BLaER1 treated with 17β-estradiol and CSF1 and Interleukin-3, amounts not matched to agents 10 nM and 100 nM (cell line): ENCODE measurements around the gene APCDD1.
A peak's percentile ranks its signal among the peaks of the same experiment; 100 is the strongest.

Experiments
- H3K27ac ChIP-seq, 11 experiments: shearing (Covaris generic); formaldehyde crosslinking; 2 replicates each; pipeline ENCODE4 v1.8.1; 2022
- H3K27me3 ChIP-seq, 11 experiments: shearing (Covaris generic); formaldehyde crosslinking; 2 replicates each; pipeline ENCODE4 v1.8.1; 2022
- H3K36me3 ChIP-seq, 11 experiments: shearing (Covaris generic); formaldehyde crosslinking; 2 replicates each; pipeline ENCODE4 v1.8.1; 2022
- H3K4me1 ChIP-seq, 10 experiments: shearing (Covaris generic); formaldehyde crosslinking; 2 replicates each; pipeline ENCODE4 v1.8.1; 2022
- H3K4me2 ChIP-seq, 11 experiments: shearing (Covaris generic); formaldehyde crosslinking; 2 replicates each; pipeline ENCODE4 v1.8.1; 2022
- H3K4me3 ChIP-seq, 10 experiments: shearing (Covaris generic); formaldehyde crosslinking; 2 replicates each; pipeline ENCODE4 v1.8.1; 2022
- H3K9ac ChIP-seq, 11 experiments: shearing (Covaris generic); formaldehyde crosslinking; 2 replicates each; pipeline ENCODE4 v1.8.1; 2022
- H3K9me3 ChIP-seq, 11 experiments: shearing (Covaris generic); formaldehyde crosslinking; replicated peaks in 1 of 11; 2 replicates each; pipeline ENCODE4 v1.8.1; 2022
- H4K20me1 ChIP-seq, 11 experiments: shearing (Covaris generic); formaldehyde crosslinking; 2 replicates each; pipeline ENCODE4 v1.8.1; 2022
- Cebpa-rat ChIP-seq, 11 experiments: shearing (Covaris generic); IDR thresholded peaks; 2 replicates each; pipeline ENCODE4 v1.8.1; 2022

APCDD1 gene

DNA sequence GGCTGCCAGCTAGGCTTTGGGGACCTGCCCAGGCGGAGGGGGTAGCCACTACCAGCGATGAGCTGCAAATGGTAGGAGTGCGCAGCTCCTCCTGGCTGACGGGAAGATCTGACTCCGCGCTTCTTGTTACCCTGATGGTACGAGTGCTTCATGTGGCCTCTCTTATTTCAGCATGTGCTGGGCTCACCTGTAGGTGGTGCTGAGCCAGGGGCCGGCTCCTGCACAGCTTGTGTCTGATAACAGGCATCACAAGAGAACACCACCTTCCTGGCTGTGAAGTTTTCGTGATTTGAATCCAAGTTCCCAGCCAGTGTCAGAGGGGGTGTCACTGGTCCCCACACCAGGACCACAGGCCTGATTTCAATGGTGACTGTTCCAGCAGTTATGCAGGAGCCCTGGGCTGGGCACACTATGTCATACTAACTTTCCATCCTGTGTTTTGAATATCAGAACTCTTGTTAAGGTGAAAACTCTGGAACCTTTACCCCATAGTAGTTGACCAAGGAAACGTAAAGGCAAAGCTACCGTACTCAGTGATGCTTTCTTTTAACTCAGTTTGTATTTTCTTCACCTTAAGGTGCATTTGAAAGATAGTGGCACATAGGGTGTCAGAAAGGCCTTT is 28.0 kb downstream of the APCDD1 start:
- Histone ChIP-seq H3K9me3 (0 out of 22 replicates have a peak, but pooled peaks cover 0 to 5% (median 0%) of the 10 kb centered on the region in 11 experiments), H3K36me3 (peaks cover 0 to 3% (median 0%) of the 10 kb centered on the region in 11 experiments; a peak in 3 of 22 replicates), H3K27ac (peak overlapping the region in 9 of 11 experiments; percentile 10 to 75 (median 60); a peak in 17 of 22 replicates), H3K9ac (peak overlapping the region in 5 of 11 experiments; percentile 16 to 61 (median 56); a peak in 3 of 22 replicates), H3K27me3 (no peaks in the 10 kb centered on the region; a peak in 1 of 22 replicates), H4K20me1 (no peaks in the 10 kb centered on the region), H3K4me1 (peaks cover 72 to 99% (median 88%) of the 10 kb centered on the region in 10 experiments), H3K4me2 (peak overlapping the region; percentile 76 to 98 (median 87)), H3K4me3 (peak overlapping the region in 1 of 10 experiments; percentile 21; a peak in 1 of 20 replicates)
- no peak for TF ChIP-seq Cebpa-rat (IDR thresholded peaks at IDR 0.05)

DNA sequence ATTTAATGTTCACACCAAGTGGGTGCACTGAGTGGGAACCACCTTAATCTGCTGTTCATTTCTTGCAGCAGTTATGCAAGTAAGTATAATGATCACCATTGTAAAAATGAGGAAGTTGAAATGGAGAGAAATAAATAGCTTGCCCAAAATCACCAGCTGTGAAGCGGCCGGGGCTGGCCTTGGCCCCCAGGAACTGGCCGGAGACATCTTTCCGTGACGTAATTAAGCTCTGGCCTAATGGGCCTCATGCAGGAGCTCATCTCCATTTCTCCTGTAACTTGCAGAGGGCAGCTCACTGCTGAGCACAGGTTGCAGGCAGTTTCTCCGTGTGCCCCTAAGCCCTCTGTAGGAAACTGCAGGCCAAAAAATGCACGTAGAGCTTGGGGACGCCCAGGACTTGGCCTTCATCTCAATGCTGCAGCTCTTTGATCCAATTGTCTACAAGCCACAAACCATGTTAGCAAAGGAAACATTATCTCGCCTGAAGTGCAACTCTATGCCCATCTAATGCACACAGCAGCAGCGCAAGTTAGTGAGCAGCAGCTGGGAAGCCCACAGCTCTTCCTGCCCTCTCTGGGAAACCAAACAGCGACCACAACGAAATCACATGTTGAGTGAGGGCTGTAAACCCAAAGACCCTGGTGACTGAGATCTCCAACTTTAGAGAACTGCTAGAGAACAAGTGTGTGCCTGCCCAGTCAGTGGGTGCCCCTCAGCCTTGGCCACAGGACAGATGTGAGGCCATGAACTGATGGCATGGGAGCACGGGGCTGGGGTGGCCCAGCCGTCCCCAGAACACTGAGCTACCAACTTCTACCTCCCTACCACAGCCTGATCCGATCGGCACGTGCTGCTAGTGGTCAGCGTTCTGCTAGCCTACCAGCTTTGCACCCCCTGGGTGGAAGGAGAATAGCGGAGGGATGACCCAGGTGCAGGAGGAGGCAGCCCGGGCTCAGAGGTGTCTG is 28.8 kb downstream of the APCDD1 start:
- H3K27ac ChIP-seq, result peak overlapping the region in 10 of 11 experiments; percentile 0 to 75 (median 58); a peak in 19 of 22 replicates

DNA sequence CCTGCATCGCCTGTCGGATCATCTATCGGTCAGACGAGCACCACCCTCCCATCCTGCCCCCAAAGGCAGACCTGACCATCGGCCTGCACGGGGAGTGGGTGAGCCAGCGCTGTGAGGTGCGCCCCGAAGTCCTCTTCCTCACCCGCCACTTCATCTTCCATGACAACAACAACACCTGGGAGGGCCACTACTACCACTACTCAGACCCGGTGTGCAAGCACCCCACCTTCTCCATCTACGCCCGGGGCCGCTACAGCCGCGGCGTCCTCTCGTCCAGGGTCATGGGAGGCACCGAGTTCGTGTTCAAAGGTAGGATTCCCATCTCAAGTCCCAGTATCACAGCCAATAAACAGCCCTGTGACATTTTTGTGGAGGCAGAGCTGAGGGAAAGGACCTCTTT is 31.0 kb downstream of the APCDD1 start:
- no peak overlapping the region for H3K4me3 ChIP-seq
- peak overlapping the region in 4 of 11 experiments; percentile 3 to 91 (median 45); a peak in 3 of 22 replicates for H3K4me2 ChIP-seq
- TF ChIP-seq Cebpa-rat (IDR thresholded peaks at IDR 0.05), result no peak
- peaks cover 0 to 13% (median 0%) of the 10 kb centered on the region in 11 experiments; a peak in 4 of 22 replicates for H3K36me3 ChIP-seq
- H3K27ac ChIP-seq, result no peak overlapping the region
- H3K9ac ChIP-seq, result no peak overlapping the region
- no peaks in the 10 kb centered on the region for H3K27me3 ChIP-seq
- H3K9me3 ChIP-seq, result no peaks in the 10 kb centered on the region
- peaks cover 44 to 79% (median 71%) of the 10 kb centered on the region in 10 experiments for H3K4me1 ChIP-seq
- no peaks in the 10 kb centered on the region for H4K20me1 ChIP-seq

More for the DNA sequence above, 28.8 kb downstream of the APCDD1 start:
- peak overlapping the region; percentile 76 to 98 (median 87) for H3K4me2 ChIP-seq
- no peaks in the 10 kb centered on the region for H3K27me3 ChIP-seq
- peaks cover 0 to 7% (median 0%) of the 10 kb centered on the region in 11 experiments; a peak in 4 of 22 replicates for H3K36me3 ChIP-seq
- H3K9ac ChIP-seq, result peak overlapping the region in 9 of 11 experiments; percentile 8 to 61 (median 52); a peak in 14 of 22 replicates
- no peaks in the 10 kb centered on the region for H4K20me1 ChIP-seq
- H3K4me1 ChIP-seq, result peaks cover 64 to 91% (median 81%) of the 10 kb centered on the region in 10 experiments
- H3K9me3 ChIP-seq, result 0 out of 22 replicates have a peak, but pooled peaks cover 0 to 2% (median 0%) of the 10 kb centered on the region in 11 experiments
- H3K4me3 ChIP-seq, result peak overlapping the region in 5 of 10 experiments; percentile 16 to 27 (median 21); a peak in 7 of 20 replicates
- TF ChIP-seq Cebpa-rat (IDR thresholded peaks at IDR 0.05), result no peak

DNA sequence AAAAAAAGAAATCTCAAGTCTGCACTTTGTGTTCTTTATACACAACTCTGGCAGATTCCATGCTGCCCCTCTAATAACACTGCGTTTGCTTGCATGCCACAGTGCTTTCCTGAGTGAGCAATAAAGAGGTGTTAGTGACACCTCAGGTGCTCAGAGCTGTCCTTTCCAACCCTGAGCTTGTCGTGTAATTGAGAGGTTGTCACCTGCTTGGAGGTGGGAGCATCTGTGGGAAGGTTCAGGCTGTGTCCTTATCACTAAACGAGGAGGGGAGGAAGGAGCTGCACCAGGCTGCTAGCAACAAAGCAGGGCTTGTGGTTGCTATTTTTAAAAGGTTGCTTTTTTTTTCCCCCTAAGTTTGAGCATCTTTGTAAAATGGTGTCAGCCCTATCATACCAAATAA is 31.9 kb downstream of the APCDD1 start:
- Histone ChIP-seq H3K4me2 (peak overlapping the region in 8 of 11 experiments; percentile 6 to 91 (median 42); a peak in 13 of 22 replicates), H3K27me3 (no peaks in the 10 kb centered on the region), H4K20me1 (no peaks in the 10 kb centered on the region), H3K9me3 (no peaks in the 10 kb centered on the region), H3K4me1 (peaks cover 37 to 79% (median 70%) of the 10 kb centered on the region in 10 experiments), H3K36me3 (peaks cover 0 to 13% (median 0%) of the 10 kb centered on the region in 11 experiments; a peak in 4 of 22 replicates), H3K27ac (no peak overlapping the region), H3K4me3 (no peak overlapping the region), H3K9ac (no peak overlapping the region; a peak in 1 of 22 replicates)
- TF ChIP-seq Cebpa-rat (IDR thresholded peaks at IDR 0.05), result no peak

DNA sequence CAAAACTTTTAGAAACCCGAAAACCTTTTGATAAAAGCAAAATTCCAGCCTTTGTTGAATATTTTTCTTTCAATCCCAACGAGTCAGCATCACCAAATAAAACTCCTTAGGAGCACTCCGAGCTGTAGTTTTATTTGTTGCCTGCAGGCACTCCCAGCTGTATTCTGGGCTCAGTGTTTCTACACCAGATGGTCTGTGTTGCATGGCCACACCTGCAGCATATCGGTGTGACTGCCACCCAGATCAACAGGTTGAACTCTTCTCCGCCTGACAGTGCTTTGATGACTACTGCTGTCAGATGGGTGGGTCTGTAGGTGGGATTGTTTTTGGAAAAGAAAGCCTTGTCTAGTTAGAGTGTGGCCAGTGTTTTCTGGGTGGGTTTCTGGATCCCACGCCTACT is 32.7 kb downstream of the APCDD1 start:
- peaks cover 0 to 13% (median 0%) of the 10 kb centered on the region in 11 experiments; a peak in 4 of 22 replicates for H3K36me3 ChIP-seq
- no peaks in the 10 kb centered on the region for H4K20me1 ChIP-seq
- peaks cover 29 to 75% (median 64%) of the 10 kb centered on the region in 10 experiments for H3K4me1 ChIP-seq
- H3K4me3 ChIP-seq, result no peak overlapping the region
- H3K27ac ChIP-seq, result no peak overlapping the region
- H3K27me3 ChIP-seq, result no peaks in the 10 kb centered on the region
- TF ChIP-seq Cebpa-rat (IDR thresholded peaks at IDR 0.05), result no peak
- H3K4me2 ChIP-seq, result peak overlapping the region in 8 of 11 experiments; percentile 6 to 91 (median 42); a peak in 7 of 22 replicates
- no peak overlapping the region for H3K9ac ChIP-seq
- no peaks in the 10 kb centered on the region for H3K9me3 ChIP-seq

DNA sequence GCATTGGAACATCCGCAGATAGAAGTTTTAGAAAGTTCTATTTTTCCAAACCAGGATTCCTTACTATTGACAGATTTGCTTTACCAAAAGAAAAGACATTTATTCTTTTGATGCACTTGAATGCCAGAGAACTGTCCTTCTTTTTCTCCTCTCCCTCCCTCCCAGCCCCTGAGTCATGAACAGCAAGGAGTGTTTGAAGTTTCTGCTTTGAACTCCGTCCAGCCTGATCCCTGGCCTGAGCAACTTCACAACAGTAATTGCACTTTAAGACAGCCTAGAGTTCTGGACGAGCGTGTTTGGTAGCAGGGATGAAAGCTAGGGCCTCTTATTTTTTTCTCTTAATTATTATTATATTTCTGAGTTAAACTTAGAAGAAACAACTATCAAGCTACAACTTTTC is 33.6 kb downstream of the APCDD1 start:
- H3K9ac ChIP-seq, result no peak overlapping the region

DNA sequence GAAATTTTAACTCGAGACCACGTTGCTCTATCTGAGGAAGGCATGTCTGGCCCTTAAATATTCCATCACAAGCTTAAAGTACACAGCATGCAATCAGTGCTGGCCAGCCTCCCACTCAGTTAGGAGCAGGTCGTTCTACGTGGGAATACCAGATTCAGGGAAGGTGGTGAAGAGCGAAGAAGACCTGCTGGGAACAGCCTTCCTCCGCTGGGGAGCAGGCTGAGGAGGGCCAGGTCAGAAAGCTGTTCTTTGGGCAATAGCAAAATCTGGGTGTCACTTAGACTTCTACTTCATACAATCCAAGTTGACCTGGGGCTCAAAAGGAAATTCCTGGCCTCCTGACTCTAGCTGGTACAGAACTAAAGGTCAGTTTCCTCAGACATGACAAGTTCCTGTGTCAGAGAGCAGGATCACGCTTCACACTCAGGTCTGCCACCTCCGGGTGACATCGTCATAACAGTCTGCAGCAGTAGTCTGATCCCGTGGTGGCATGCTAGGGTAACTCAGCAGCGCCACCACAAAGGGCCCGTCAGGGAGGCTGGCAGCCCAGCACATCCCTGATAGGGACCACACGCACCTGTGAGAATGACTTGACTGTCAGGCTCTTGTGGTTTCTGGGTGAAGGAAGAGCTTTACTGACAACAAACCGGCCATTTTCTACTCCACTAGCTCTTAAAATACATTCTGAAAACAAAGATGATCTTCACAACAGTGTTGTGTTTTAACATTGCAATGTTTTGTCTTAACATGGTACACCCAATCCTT is 36.1 kb downstream of the APCDD1 start:
- H4K20me1 ChIP-seq, result no peaks in the 10 kb centered on the region
- no peak overlapping the region for H3K4me3 ChIP-seq
- no peaks in the 10 kb centered on the region for H3K27me3 ChIP-seq
- peaks cover 5 to 49% (median 33%) of the 10 kb centered on the region in 10 experiments; a peak in 18 of 20 replicates for H3K4me1 ChIP-seq
- peaks cover 0 to 13% (median 0%) of the 10 kb centered on the region in 11 experiments; a peak in 4 of 22 replicates for H3K36me3 ChIP-seq
- no peaks in the 10 kb centered on the region for H3K9me3 ChIP-seq
- H3K27ac ChIP-seq, result peak overlapping the region in 4 of 11 experiments; percentile 4 to 49 (median 38); a peak in 3 of 22 replicates
- TF ChIP-seq Cebpa-rat (IDR thresholded peaks at IDR 0.05), result no peak
- peak overlapping the region; percentile 9 to 71 (median 49); a peak in 20 of 22 replicates for H3K4me2 ChIP-seq
- 0 out of 22 replicates have a peak overlapping the region, but pooled peaks of 1 of the 11 experiments have one; percentile 0 for H3K9ac ChIP-seq

More for the DNA sequence above, 33.6 kb downstream of the APCDD1 start:
- TF ChIP-seq Cebpa-rat (IDR thresholded peaks at IDR 0.05), result no peak
- H3K4me1 ChIP-seq, result peaks cover 21 to 66% (median 55%) of the 10 kb centered on the region in 10 experiments
- no peaks in the 10 kb centered on the region for H4K20me1 ChIP-seq
- H3K9me3 ChIP-seq, result no peaks in the 10 kb centered on the region
- no peak overlapping the region for H3K4me2 ChIP-seq
- peaks cover 0 to 13% (median 0%) of the 10 kb centered on the region in 11 experiments; a peak in 4 of 22 replicates for H3K36me3 ChIP-seq
- H3K4me3 ChIP-seq, result no peak overlapping the region
- no peaks in the 10 kb centered on the region for H3K27me3 ChIP-seq
- no peak overlapping the region for H3K27ac ChIP-seq

DNA sequence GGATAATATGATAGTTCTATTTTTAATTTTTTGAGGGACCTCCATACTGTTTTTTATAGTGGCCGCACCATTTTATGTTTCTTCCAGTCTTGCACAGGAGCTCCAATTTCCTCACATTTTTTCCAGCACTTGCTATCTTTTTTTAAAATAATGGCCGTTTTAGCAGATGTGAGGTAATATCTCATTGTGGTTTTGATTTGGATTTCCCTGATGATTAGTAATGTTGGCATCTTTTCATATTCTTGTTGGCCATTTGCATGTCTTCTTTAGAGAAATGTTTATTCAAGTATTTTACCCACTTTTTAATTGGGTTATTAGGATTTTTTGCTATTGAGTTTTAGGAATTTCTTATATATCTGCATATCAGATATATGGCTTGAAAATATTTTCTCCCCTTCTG is 41.5 kb downstream of the APCDD1 start:
- Histone ChIP-seq H3K36me3 (no peaks in the 10 kb centered on the region), H3K27ac (no peak overlapping the region), H4K20me1 (no peaks in the 10 kb centered on the region), H3K4me3 (no peak overlapping the region), H3K9ac (no peak overlapping the region), H3K9me3 (peaks cover 0 to 12% (median 5%) of the 10 kb centered on the region in 11 experiments; a peak in 6 of 22 replicates), H3K4me2 (no peak overlapping the region), H3K4me1 (peaks cover 11 to 31% (median 21%) of the 10 kb centered on the region in 10 experiments), H3K27me3 (no peaks in the 10 kb centered on the region)
- TF ChIP-seq Cebpa-rat (IDR thresholded peaks at IDR 0.05), result no peak
